OCI-LY3 (cell line): ENCODE results near the gene KIAA0930.
A peak's percentile ranks its signal among the peaks of the same experiment; 100 is the strongest.
"Not testable (repeated sequence)": the region's sequence is repeated elsewhere in the genome, so short reads cannot be mapped to it uniquely, and the experiment has no call there.

Experiments
- H2AFZ ChIP-seq: fragments of 200-600, 300-600 bp; shearing (Covaris generic); 2 replicates; pipeline ENCODE4 v1.6.0; 2014; ENCODE audit warnings: antibody characterized with exemption, low read depth, low read length
- H3K27ac ChIP-seq: fragments of 200-600, 300-600 bp; sonication (generic); 2 replicates; pipeline ENCODE4 v1.5.1; 2014; ENCODE audit warnings: mild to moderate bottlenecking, low read length, moderate library complexity, mixed read lengths
- H3K27me3 ChIP-seq: fragments of 200-600, 300-600 bp; sonication (generic); 2 replicates; pipeline ENCODE4 v1.6.1; 2014; ENCODE audit warnings: low read depth, low read length, mixed read lengths
- H3K36me3 ChIP-seq: fragments of 200-600, 300-600 bp; sonication (generic); replicated peaks from 2 replicates; pipeline ENCODE3; 2014; ENCODE audit warnings: low read depth, low read length, mixed read lengths
- H3K4me1 ChIP-seq: fragments of 300-600, 200-600 bp; sonication (generic); 2 replicates; pipeline ENCODE4 v1.6.1; 2014; ENCODE audit warnings: low read length, mixed read lengths
- H3K4me2 ChIP-seq: fragments of 200-600, 300-600 bp; sonication (generic); 2 replicates; pipeline ENCODE4 v1.6.1; 2014; ENCODE audit warnings: low read length, mixed read lengths
- H3K4me3 ChIP-seq: fragments of 300-600, 200-600 bp; sonication (generic); 2 replicates; pipeline ENCODE4 v1.5.1; 2014; ENCODE audit warnings: antibody characterized with exemption, mild to moderate bottlenecking, low read length, moderate library complexity
- H3K79me2 ChIP-seq: fragments of 300-600, 200-600 bp; shearing (Covaris generic); 2 replicates; pipeline ENCODE4 v1.6.1; 2014; ENCODE audit warnings: mild to moderate bottlenecking, low read length, mixed read lengths
- H3K9ac ChIP-seq: fragments of 300-600, 200-600 bp; shearing (Covaris generic); 2 replicates; pipeline ENCODE4 v1.6.0; 2014; ENCODE audit warnings: mild to moderate bottlenecking, low read length, moderate library complexity
- H3K9me3 ChIP-seq: fragments of 200-600, 300-600 bp; shearing (Covaris generic); 2 replicates; pipeline ENCODE4 v1.6.1; 2014; ENCODE audit warnings: low read length, mixed read lengths; ENCODE audit not compliant: insufficient read depth
- H4K20me1 ChIP-seq: fragments of 200-600, 300-600 bp; sonication (generic); 2 replicates; pipeline ENCODE4 v1.6.1; 2016; ENCODE audit warnings: low read length, mixed read lengths; ENCODE audit not compliant: insufficient read depth
- EZH2phosphoT487 ChIP-seq: fragments of 200-600 bp; shearing (Covaris generic); IDR thresholded peaks from 2 replicates; pipeline ENCODE4 v1.6.1; 2018; ENCODE audit warnings: antibody characterized with exemption, mixed run types, low read depth
- TF ChIP-seq, protein P1 (sequence below): fragments of 200-600, 300-600 bp; sonication (generic); IDR thresholded peaks from 2 replicates; pipeline ENCODE4 v1.5.1; 2014; ENCODE audit warnings: antibody characterized with exemption, low read length, low read depth

KIAA0930 gene

DNA sequence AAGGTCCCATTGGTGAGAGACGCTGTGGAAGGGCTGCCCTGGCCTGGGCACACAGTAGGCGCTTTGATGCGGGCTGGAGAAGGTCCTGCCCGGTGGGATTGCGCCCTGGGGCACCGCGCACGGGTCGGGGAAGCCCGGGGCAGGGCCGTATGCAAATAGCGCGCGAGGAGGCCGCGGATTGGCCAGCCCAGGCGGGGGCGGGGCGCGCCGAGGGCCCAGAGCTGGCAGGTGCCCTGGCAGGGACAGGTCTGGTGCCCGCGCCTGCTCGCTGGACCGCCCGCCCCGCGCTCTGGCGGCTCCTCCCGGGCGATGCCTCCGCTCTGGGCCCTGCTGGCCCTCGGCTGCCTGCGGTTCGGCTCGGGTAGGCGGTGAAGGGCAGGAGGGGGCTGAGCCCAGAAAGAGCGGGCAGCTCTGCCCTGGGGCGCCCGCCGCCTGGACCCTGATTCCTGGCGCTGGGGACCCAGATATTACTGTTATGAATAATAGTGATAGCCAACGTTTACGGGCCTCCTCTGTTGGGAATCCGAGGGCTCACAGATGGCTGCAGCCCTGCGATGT is 44.1 kb upstream of the KIAA0930 start, which contains the start of gene UPK3A:
UPK3A (plus strand) TSS at position 245 of the 558 bp plus-strand sequence; CDS start at position 310, 65 bp downstream.
- Histone ChIP-seq H3K27me3 (no peaks in the 10 kb centered on the region), H3K36me3 (peaks cover 10% of the 10 kb centered on the region), H3K9me3 (no peaks in the 10 kb centered on the region), H2AFZ (peak within 1 kb of the TSS; percentile 4; the same call in 1 of the 2 replicates), H3K27ac (peak within 1 kb of the TSS; percentile 47), H3K79me2 (no peaks in the 10 kb centered on the region), H3K4me1 (peaks cover 59% of the 10 kb centered on the region), H3K9ac (peak within 1 kb of the TSS; percentile 83), H4K20me1 (no peaks in the 10 kb centered on the region), H3K4me2 (peak within 1 kb of the TSS; percentile 90), H3K4me3 (peak within 1 kb of the TSS; percentile 78)
- no peak for TF ChIP-seq EZH2phosphoT487
- TF ChIP-seq, protein P1, sequence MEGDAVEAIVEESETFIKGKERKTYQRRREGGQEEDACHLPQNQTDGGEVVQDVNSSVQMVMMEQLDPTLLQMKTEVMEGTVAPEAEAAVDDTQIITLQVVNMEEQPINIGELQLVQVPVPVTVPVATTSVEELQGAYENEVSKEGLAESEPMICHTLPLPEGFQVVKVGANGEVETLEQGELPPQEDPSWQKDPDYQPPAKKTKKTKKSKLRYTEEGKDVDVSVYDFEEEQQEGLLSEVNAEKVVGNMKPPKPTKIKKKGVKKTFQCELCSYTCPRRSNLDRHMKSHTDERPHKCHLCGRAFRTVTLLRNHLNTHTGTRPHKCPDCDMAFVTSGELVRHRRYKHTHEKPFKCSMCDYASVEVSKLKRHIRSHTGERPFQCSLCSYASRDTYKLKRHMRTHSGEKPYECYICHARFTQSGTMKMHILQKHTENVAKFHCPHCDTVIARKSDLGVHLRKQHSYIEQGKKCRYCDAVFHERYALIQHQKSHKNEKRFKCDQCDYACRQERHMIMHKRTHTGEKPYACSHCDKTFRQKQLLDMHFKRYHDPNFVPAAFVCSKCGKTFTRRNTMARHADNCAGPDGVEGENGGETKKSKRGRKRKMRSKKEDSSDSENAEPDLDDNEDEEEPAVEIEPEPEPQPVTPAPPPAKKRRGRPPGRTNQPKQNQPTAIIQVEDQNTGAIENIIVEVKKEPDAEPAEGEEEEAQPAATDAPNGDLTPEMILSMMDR = no peak

DNA sequence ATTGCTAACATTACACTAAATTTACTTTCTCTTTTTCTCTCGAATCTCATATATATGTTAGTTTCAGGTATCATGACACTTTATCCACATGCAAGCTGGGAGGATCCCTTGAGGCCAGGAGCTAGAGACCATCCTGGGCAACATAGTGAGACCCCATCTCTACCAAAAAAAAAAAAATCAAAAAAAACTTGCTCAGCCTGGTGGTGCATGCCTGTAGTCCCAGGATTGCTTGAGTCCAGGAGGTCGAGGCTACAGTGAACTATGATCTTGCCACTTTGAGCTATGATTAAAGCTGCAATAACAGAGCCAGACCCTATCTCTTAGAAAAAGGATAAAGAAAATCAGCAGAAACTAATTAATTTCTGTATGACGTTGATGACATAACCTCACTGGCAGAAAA is 40.3 kb upstream of the KIAA0930 start:
- no peaks in the 10 kb centered on the region for H3K9me3 ChIP-seq
- no peak overlapping the region for H2AFZ ChIP-seq
- no peak overlapping the region for H3K27ac ChIP-seq
- H3K4me3 ChIP-seq = no peak overlapping the region
- no peak overlapping the region for H3K4me2 ChIP-seq
- peaks cover 33% of the 10 kb centered on the region for H3K4me1 ChIP-seq
- H3K79me2 ChIP-seq = no peaks in the 10 kb centered on the region
- H4K20me1 ChIP-seq = no peaks in the 10 kb centered on the region
- H3K36me3 ChIP-seq = no peaks in the 10 kb centered on the region
- H3K27me3 ChIP-seq = peaks cover 4% of the 10 kb centered on the region; the same call in 1 of the 2 replicates
- TF ChIP-seq EZH2phosphoT487 = no peak
- TF ChIP-seq, protein P1 = no peak
- no peak overlapping the region for H3K9ac ChIP-seq

DNA sequence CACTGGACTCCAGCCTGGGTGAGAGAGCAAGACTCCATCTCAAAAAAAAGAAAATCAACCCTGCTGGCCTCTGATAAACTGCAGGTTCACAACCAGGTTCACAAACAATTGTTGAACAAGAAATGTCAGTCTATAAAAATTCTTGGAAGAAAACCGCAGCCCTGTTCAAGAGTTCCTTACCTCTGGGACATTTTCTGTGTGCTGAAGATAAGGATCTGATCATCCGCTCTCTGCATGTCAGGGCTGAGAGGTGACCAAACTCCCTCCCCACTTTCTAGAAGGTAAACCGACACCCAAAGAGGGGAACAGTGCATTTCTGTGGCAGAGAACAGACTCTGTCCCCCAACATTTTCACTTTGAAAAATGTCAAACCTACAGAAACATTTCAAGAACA is 39.9 kb upstream of the KIAA0930 start:
- Histone ChIP-seq H3K36me3 (no peaks in the 10 kb centered on the region), H2AFZ (no peak overlapping the region), H3K27ac (no peak overlapping the region), H3K4me3 (no peak overlapping the region), H3K9ac (no peak overlapping the region), H3K9me3 (no peaks in the 10 kb centered on the region), H3K4me1 (peaks cover 28% of the 10 kb centered on the region), H3K79me2 (no peaks in the 10 kb centered on the region), H4K20me1 (no peaks in the 10 kb centered on the region), H3K27me3 (peaks cover 4% of the 10 kb centered on the region; the same call in 1 of the 2 replicates), H3K4me2 (no peak overlapping the region)
- TF ChIP-seq, protein P1 = no peak
- no peak for TF ChIP-seq EZH2phosphoT487

DNA sequence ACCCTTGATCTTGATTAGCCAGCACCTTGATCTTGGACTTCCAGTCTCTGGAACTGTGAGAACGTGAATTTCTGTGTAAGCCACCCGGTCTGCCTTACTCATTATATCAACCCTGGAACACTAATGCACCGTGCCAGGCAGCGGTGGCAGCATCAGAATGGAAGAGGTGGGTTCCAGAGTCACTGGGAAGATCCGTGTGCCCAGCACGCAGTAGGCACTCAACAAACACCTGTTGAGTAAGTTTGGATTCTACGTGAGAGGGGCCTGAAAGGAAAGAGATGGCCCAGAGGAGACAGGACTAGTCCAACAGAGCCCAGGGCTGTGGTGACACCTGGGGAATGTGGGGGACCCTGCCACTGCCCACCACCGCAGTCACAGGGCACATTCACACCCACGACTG is 37.4 kb upstream of the KIAA0930 start:
- Histone ChIP-seq H3K9ac (no peak overlapping the region), H3K27ac (no peak overlapping the region), H2AFZ (no peak overlapping the region), H3K79me2 (no peaks in the 10 kb centered on the region), H3K4me1 (peaks cover 20% of the 10 kb centered on the region), H3K36me3 (no peaks in the 10 kb centered on the region), H3K4me2 (no peak overlapping the region), H4K20me1 (no peaks in the 10 kb centered on the region), H3K27me3 (peaks cover 4% of the 10 kb centered on the region; the same call in 1 of the 2 replicates), H3K4me3 (no peak overlapping the region), H3K9me3 (no peaks in the 10 kb centered on the region)
- no peak for TF ChIP-seq EZH2phosphoT487
- TF ChIP-seq, protein P1 = no peak

DNA sequence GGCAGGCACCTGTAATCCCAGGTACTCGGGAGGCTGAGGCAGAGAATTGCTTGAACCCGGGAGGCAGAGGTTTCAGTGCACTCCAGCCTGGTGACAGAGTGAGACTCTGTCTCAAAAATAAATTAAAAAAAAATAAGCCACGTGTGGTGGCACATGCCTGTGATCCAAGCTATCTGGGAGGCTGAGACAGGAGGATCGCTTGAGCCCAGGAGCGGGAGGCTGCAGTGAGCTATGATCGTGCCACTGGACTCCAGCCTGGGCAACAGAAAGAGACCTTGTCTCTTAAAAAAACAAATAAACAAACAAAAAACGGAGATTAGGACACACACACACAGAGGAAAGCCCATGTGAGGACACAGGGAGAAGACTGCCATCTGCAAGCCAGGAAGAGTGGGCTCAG is 37.0 kb upstream of the KIAA0930 start:
- not testable (repeated sequence) for H4K20me1 ChIP-seq, H3K9ac ChIP-seq, H3K27ac ChIP-seq, H3K9me3 ChIP-seq, H2AFZ ChIP-seq, H3K36me3 ChIP-seq, H3K27me3 ChIP-seq, H3K79me2 ChIP-seq, H3K4me3 ChIP-seq, H3K4me2 ChIP-seq
- H3K4me1 ChIP-seq = peaks cover 20% of the 10 kb centered on the region
